ENCODE measurements around the gene AKR1C8.

GRCh38 chr10:5117026-5117425 lies 67.9 kb downstream of the AKR1C8 start:
- TF ChIP-seq OSR1 (CRISPR knock-in tag; IDR thresholded peaks at IDR 0.05): no peak
- TF ChIP-seq ZNF565 (CRISPR knock-in tag; conservative IDR thresholded peaks at IDR 0.05; ENCODE audit: low read depth): no peak
- no peak for TF ChIP-seq ARNTL (CRISPR knock-in tag; IDR thresholded peaks at IDR 0.05; ENCODE audit: borderline replicate concordance, low read depth)
- TF ChIP-seq TCF4 (CRISPR knock-in tag; IDR thresholded peaks at IDR 0.05; ENCODE audit: borderline replicate concordance): no peak
- TF ChIP-seq ESRRG (CRISPR knock-in tag; IDR thresholded peaks at IDR 0.05): no peak
- no peak for TF ChIP-seq TOX (CRISPR knock-in tag; IDR thresholded peaks at IDR 0.05; ENCODE audit: borderline replicate concordance)
- no peak for TF ChIP-seq RARB (CRISPR knock-in tag; IDR thresholded peaks at IDR 0.05)
- no peak for TF ChIP-seq ZFP3 (CRISPR knock-in tag; IDR thresholded peaks at IDR 0.05)
- TF ChIP-seq, protein P1, sequence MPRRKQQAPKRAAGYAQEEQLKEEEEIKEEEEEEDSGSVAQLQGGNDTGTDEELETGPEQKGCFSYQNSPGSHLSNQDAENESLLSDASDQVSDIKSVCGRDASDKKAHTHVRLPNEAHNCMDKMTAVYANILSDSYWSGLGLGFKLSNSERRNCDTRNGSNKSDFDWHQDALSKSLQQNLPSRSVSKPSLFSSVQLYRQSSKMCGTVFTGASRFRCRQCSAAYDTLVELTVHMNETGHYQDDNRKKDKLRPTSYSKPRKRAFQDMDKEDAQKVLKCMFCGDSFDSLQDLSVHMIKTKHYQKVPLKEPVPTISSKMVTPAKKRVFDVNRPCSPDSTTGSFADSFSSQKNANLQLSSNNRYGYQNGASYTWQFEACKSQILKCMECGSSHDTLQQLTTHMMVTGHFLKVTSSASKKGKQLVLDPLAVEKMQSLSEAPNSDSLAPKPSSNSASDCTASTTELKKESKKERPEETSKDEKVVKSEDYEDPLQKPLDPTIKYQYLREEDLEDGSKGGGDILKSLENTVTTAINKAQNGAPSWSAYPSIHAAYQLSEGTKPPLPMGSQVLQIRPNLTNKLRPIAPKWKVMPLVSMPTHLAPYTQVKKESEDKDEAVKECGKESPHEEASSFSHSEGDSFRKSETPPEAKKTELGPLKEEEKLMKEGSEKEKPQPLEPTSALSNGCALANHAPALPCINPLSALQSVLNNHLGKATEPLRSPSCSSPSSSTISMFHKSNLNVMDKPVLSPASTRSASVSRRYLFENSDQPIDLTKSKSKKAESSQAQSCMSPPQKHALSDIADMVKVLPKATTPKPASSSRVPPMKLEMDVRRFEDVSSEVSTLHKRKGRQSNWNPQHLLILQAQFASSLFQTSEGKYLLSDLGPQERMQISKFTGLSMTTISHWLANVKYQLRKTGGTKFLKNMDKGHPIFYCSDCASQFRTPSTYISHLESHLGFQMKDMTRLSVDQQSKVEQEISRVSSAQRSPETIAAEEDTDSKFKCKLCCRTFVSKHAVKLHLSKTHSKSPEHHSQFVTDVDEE (CRISPR knock-in tag; IDR thresholded peaks at IDR 0.05): no peak
- TF ChIP-seq, protein P2, sequence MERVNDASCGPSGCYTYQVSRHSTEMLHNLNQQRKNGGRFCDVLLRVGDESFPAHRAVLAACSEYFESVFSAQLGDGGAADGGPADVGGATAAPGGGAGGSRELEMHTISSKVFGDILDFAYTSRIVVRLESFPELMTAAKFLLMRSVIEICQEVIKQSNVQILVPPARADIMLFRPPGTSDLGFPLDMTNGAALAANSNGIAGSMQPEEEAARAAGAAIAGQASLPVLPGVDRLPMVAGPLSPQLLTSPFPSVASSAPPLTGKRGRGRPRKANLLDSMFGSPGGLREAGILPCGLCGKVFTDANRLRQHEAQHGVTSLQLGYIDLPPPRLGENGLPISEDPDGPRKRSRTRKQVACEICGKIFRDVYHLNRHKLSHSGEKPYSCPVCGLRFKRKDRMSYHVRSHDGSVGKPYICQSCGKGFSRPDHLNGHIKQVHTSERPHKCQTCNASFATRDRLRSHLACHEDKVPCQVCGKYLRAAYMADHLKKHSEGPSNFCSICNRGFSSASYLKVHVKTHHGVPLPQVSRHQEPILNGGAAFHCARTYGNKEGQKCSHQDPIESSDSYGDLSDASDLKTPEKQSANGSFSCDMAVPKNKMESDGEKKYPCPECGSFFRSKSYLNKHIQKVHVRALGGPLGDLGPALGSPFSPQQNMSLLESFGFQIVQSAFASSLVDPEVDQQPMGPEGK (CRISPR knock-in tag; IDR thresholded peaks at IDR 0.05; ENCODE audit: borderline replicate concordance): no peak
- TF ChIP-seq SNAI2 (CRISPR knock-in tag; IDR thresholded peaks at IDR 0.05): no peak
